Measurements from ENCODE around the gene OTOP3. TPM values are rescaled to one million over a fixed set of nuclear protein-coding genes. Genes with fewer than 3 reads are reported as not detected.
"Not testable (repeated sequence)": the region's sequence is repeated elsewhere in the genome, so short reads cannot be mapped to it uniquely, and the experiment has no call there.

Gene OTOP3
- total RNA-seq, 4 donors from 2014 or later, result 0.65 to 0.98 TPM; not detected in 2

DNA sequence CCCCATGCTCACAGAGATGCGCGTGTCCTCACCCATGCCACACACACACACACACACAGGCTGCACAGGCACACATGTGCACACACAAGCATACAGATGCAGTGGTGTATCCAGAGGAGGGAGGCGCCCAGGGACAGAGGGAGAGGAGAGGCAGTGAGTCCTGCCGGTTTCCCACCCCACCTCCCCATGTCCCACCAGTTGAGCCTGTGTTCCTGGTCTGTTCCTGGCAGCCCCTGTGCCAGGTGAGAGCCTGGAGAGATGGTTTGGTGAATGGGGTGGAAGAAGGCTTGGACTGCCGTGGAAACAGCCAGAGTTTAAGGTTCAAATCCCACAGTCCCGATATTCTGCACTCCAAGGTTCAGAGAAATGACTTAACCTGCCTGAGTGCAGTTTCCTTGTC lies 32.0 kb upstream of the OTOP3 start:
- 85% methylated on average over 6 of the region's 6 CpGs for WGBS
- Histone ChIP-seq H3K4me3 (no peak overlapping the region), H3K4me1 (peaks cover 12% of the 10 kb centered on the region), H3K27me3 (peaks cover 11% of the 10 kb centered on the region), H3K36me3 (no peaks in the 10 kb centered on the region), H3K9me3 (no peaks in the 10 kb centered on the region), H3K27ac (no peak overlapping the region)
- no peak for DNase-seq (ENCODE audit: low spot score in 2 of 2)
- TF ChIP-seq POLR2A (IDR thresholded peaks at IDR 0.05) (no peak), EP300 (IDR thresholded peaks at IDR 0.05) (no peak)
- TF ChIP-seq, protein P1, sequence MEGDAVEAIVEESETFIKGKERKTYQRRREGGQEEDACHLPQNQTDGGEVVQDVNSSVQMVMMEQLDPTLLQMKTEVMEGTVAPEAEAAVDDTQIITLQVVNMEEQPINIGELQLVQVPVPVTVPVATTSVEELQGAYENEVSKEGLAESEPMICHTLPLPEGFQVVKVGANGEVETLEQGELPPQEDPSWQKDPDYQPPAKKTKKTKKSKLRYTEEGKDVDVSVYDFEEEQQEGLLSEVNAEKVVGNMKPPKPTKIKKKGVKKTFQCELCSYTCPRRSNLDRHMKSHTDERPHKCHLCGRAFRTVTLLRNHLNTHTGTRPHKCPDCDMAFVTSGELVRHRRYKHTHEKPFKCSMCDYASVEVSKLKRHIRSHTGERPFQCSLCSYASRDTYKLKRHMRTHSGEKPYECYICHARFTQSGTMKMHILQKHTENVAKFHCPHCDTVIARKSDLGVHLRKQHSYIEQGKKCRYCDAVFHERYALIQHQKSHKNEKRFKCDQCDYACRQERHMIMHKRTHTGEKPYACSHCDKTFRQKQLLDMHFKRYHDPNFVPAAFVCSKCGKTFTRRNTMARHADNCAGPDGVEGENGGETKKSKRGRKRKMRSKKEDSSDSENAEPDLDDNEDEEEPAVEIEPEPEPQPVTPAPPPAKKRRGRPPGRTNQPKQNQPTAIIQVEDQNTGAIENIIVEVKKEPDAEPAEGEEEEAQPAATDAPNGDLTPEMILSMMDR (IDR thresholded peaks at IDR 0.05), result no peak

DNA sequence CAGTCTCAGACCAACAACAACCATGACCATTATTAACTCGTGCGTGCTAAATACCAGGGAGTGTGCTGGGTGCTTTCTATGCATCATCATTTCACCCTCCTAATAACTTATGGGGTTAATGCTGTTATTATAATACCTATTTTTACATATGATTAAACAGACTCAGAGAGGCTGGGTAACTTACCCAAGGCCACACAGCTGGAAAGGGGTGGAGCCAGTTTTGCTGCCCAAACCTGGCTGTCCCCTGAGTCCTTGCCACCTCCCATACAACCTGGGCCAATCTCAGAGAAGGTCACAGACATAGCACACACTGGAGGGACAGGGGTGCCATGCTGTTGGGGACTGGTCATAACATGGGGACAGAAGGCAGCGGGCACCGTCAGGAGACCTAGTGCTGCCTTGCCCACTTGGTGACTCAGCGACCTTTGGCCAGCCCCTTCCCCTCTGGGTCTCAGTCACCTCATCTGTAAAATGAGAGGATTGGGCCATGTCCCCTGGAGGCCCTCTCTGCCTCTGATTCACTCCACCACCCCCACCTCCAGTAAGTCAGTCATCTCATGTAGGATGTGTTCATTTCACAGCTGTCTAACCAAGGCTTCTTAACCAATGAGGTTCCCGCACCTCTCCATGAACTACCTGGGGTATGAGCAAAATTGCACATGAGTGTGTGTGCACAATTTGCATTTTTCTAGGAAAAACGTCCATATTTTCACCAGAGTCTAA lies 30.9 kb upstream of the OTOP3 start:
- Histone ChIP-seq H3K4me3 (no peak overlapping the region), H3K4me1 (peaks cover 17% of the 10 kb centered on the region), H3K9me3 (no peaks in the 10 kb centered on the region), H3K27me3 (peaks cover 11% of the 10 kb centered on the region), H3K27ac (no peak overlapping the region), H3K36me3 (no peaks in the 10 kb centered on the region)
- WGBS, result 84% methylated on average over 6 of the region's 7 CpGs
- no peak for DNase-seq (ENCODE audit: low spot score in 2 of 2)
- TF ChIP-seq POLR2A (IDR thresholded peaks at IDR 0.05) (no peak), EP300 (IDR thresholded peaks at IDR 0.05) (no peak)
- TF ChIP-seq, protein P1 (IDR thresholded peaks at IDR 0.05), result no peak

DNA sequence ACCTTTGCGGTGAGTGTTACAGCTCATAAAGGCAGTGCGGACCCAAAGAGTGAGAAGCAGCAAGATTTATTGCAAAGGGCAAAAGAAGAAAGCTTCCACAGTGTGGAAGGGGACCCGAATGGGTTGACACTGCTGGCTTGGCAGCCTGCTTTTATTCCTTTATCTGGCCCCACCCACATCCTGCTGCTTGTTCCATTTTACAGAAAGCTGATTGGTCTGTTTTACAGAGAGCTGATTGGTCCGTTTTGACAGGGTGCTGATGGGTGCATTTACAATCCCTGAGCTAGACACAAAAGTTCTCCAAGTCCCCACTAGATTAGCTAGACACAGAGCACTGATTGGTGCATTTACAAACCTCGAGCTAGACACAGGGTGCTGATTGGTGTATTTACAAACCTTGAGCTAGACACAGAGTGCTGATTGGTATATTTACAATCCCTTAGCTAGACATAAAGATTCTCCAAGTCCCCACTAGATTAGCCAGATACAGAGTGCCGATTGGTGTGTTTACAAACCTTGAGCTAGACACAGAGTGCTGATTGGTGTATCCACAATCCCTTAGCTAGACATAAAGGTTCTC lies 29.4 kb upstream of the OTOP3 start:
- not testable (repeated sequence) for H3K27ac ChIP-seq; DNase-seq (ENCODE audit: low spot score in 2 of 2); H3K4me3 ChIP-seq; H3K9me3 ChIP-seq; H3K36me3 ChIP-seq
- peaks cover 11% of the 10 kb centered on the region for H3K27me3 ChIP-seq
- H3K4me1 ChIP-seq, result peaks cover 17% of the 10 kb centered on the region
- 72% methylated on average over 6 of the region's 6 CpGs for WGBS

DNA sequence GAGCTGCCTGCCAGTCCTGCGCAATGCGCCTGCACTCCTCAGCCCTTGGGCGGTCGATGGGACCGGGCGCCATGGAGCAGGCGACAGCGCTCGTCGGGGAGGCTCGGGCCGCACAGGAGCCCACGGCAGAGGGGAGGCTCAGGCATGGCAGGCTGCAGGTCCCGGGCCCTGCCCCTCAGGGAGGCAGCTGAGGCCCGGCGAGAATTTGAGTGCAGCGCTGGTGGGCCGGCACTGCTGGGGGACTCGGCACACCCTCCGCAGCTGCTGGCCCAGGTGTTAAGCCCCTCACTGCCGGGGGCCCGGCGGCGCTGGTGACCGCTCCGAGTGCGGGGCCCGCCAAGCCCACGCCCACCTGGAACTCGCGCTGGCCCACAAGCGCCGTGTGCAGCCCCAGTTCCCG lies 28.7 kb upstream of the OTOP3 start:
- Histone ChIP-seq H3K27ac (no peak overlapping the region), H3K9me3 (no peaks in the 10 kb centered on the region), H3K27me3 (peaks cover 11% of the 10 kb centered on the region), H3K36me3 (no peaks in the 10 kb centered on the region), H3K4me1 (peaks cover 17% of the 10 kb centered on the region), H3K4me3 (no peak overlapping the region)
- TF ChIP-seq, protein P1 (IDR thresholded peaks at IDR 0.05), result no peak
- TF ChIP-seq POLR2A (IDR thresholded peaks at IDR 0.05) (no peak), EP300 (IDR thresholded peaks at IDR 0.05) (no peak), POLR2AphosphoS5 (IDR thresholded peaks at IDR 0.05) (no peak)
- DNase-seq (ENCODE audit: low spot score in 2 of 2), result no peak
- WGBS, result no CpG with 5 or more reads among the region's 34 CpGs

DNA sequence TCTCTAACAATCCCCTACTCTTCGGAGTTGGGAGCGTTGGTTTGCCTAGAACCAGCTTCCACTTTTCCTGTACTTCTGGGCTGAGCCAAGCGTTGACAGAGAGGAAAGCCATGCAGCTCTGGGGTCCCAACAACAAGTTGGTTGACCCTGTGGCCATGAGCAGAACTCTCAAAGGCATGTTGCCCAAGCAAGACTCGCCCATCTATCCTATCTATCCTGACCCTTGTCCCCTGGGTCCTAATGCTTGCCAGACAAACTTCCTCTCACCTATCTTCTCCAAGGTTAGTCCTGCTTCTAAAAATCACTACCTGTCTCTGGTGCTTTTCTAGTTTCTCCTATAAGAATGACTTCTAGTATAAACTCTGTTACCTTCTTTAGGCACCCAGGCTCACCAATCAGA lies 26.6 kb upstream of the OTOP3 start:
- H3K9me3 ChIP-seq, result not testable (repeated sequence)

DNA sequence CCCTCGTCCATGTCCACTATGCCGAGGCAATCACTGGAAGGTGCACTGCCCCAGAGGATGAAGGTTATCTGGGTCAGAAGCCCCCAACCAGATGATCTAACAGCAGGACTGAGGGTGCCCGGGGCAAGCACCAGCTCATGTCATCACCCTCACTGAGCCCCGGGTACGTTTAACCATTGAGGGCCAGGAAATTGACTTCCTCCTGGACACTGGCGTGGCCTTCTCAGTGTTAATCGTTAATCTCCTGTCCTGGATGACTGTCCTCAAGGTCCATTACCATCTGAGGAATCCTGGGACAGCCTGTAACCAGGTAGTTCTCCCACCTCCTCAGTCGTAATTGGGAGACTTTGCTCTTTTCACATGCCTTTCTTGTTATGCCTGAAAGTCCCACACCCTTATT lies 24.3 kb upstream of the OTOP3 start:
- not testable (repeated sequence) for H3K27me3 ChIP-seq; H3K9me3 ChIP-seq; H3K36me3 ChIP-seq; DNase-seq (ENCODE audit: low spot score in 2 of 2); H3K27ac ChIP-seq; H3K4me3 ChIP-seq
- H3K4me1 ChIP-seq, result peaks cover 17% of the 10 kb centered on the region
- 78% methylated on average over 8 of the region's 8 CpGs for WGBS

More for the DNA sequence above, 26.6 kb upstream of the OTOP3 start:
- DNase-seq (ENCODE audit: low spot score in 2 of 2); H3K27ac ChIP-seq; H3K4me3 ChIP-seq; H3K36me3 ChIP-seq; H3K27me3 ChIP-seq: not testable (repeated sequence)
- 74% methylated on average over 4 of the region's 4 CpGs for WGBS
- H3K4me1 ChIP-seq, result peaks cover 17% of the 10 kb centered on the region
